ENCODE measurements around the gene DCN. TPM values are rescaled to one million over a fixed set of nuclear protein-coding genes. Genes with fewer than 3 reads are reported as not detected.

Gene DCN
- total RNA-seq, 2 experiments from 2014 or later: not detected

DNA sequence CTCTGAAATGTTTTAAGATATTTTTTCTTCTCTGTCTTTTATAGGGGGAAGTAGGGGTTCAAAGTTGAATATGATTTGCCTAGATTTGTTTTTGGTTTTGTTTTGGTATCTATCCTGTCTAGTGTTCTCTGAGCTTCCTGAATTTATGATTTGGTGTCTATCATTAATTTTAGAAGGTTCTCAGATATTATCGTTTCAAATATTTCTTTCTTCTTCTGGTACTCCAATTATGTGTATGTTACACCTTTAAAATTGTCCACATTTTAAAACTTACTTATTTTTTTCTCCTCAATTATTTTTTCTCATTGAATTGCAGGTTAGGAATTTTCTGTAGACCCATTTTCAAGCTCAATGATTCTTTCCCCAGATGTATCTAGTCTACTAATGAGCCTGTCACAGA is 13.8 kb upstream of the DCN start:
- Histone ChIP-seq H3K4me3 (ENCODE audit: low read depth, low read length, poor library complexity, severe bottlenecking) (no peak overlapping the region), H4K20me1 (ENCODE audit: insufficient read depth, low read length) (no peaks in the 10 kb centered on the region), H2AFZ (ENCODE audit: low read length) (no peak overlapping the region), H3K9me3 (ENCODE audit: low read length) (no peaks in the 10 kb centered on the region), H3K79me2 (ENCODE audit: insufficient read depth, low read depth, low read length) (no peaks in the 10 kb centered on the region), H3K27ac (ENCODE audit: low read depth, low read length, poor library complexity, severe bottlenecking) (no peak overlapping the region), H3K9me2 (ENCODE audit: insufficient read depth, low read length) (no peaks in the 10 kb centered on the region), H3K36me3 (ENCODE audit: insufficient read depth, low read length) (no peaks in the 10 kb centered on the region), H3K4me1 (ENCODE audit: insufficient read depth, low read length, poor library complexity, severe bottlenecking) (no peaks in the 10 kb centered on the region), H3K4me2 (ENCODE audit: low read length) (no peak overlapping the region)
- no peak for DNase-seq (ENCODE audit: low spot score)
- intact Hi-C loops (cut with micrococcal nuclease; ENCODE audit: unreplicated experiment): no loop called here
- ChIA-PET POLR2A (no interaction called here), CTCF (ENCODE audit: unreplicated experiment) (no interaction called here)
- TF ChIP-seq, protein P1, sequence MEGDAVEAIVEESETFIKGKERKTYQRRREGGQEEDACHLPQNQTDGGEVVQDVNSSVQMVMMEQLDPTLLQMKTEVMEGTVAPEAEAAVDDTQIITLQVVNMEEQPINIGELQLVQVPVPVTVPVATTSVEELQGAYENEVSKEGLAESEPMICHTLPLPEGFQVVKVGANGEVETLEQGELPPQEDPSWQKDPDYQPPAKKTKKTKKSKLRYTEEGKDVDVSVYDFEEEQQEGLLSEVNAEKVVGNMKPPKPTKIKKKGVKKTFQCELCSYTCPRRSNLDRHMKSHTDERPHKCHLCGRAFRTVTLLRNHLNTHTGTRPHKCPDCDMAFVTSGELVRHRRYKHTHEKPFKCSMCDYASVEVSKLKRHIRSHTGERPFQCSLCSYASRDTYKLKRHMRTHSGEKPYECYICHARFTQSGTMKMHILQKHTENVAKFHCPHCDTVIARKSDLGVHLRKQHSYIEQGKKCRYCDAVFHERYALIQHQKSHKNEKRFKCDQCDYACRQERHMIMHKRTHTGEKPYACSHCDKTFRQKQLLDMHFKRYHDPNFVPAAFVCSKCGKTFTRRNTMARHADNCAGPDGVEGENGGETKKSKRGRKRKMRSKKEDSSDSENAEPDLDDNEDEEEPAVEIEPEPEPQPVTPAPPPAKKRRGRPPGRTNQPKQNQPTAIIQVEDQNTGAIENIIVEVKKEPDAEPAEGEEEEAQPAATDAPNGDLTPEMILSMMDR (conservative IDR thresholded peaks at IDR 0.05; ENCODE audit: low read length): no peak
- no peak for TF ChIP-seq EZH2phosphoT487 (IDR thresholded peaks at IDR 0.05; ENCODE audit: borderline replicate concordance, low read depth, low read length)
- no TSS peak for BruUV-seq (replicated peaks)

DNA sequence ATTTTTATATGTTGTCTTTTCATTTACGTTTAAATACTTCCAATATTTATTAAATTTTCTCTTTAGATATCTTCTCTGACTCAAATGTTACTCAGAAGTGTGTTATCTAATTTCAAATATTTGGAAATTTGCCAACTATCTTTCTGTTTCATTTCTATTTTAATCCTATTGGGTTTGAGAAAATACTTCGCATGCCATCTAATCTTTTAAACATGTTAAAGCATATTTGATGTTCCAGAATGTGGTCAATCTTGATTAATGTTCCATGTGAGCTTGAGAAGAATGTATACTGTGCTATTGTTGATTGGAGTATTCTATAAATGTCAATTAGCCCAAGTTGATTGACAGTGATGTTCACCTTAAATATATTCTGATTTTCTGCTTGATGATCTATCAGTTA is 11.9 kb upstream of the DCN start:
- no peaks in the 10 kb centered on the region for H3K4me1 ChIP-seq (ENCODE audit: insufficient read depth, low read length, poor library complexity, severe bottlenecking)
- H4K20me1 ChIP-seq (ENCODE audit: insufficient read depth, low read length): no peaks in the 10 kb centered on the region
- no peaks in the 10 kb centered on the region for H3K9me3 ChIP-seq (ENCODE audit: low read length)
- no peaks in the 10 kb centered on the region for H3K36me3 ChIP-seq (ENCODE audit: insufficient read depth, low read length)
- intact Hi-C loops (cut with micrococcal nuclease; ENCODE audit: unreplicated experiment): no loop called here
- no TSS peak for BruUV-seq (replicated peaks)
- TF ChIP-seq EZH2phosphoT487 (IDR thresholded peaks at IDR 0.05; ENCODE audit: borderline replicate concordance, low read depth, low read length): no peak
- TF ChIP-seq, protein P1 (conservative IDR thresholded peaks at IDR 0.05; ENCODE audit: low read length): no peak
- POLR2A ChIA-PET: no interaction called here
- no peaks in the 10 kb centered on the region for H3K79me2 ChIP-seq (ENCODE audit: insufficient read depth, low read depth, low read length)
- H3K4me3 ChIP-seq (ENCODE audit: low read depth, low read length, poor library complexity, severe bottlenecking): no peak overlapping the region
- CTCF ChIA-PET (ENCODE audit: unreplicated experiment): no interaction called here
- no peak for DNase-seq (ENCODE audit: low spot score)
- H2AFZ ChIP-seq (ENCODE audit: low read length): no peak overlapping the region
- no peak overlapping the region for H3K4me2 ChIP-seq (ENCODE audit: low read length)
- no peaks in the 10 kb centered on the region for H3K9me2 ChIP-seq (ENCODE audit: insufficient read depth, low read length)
- H3K27ac ChIP-seq (ENCODE audit: low read depth, low read length, poor library complexity, severe bottlenecking): no peak overlapping the region

DNA sequence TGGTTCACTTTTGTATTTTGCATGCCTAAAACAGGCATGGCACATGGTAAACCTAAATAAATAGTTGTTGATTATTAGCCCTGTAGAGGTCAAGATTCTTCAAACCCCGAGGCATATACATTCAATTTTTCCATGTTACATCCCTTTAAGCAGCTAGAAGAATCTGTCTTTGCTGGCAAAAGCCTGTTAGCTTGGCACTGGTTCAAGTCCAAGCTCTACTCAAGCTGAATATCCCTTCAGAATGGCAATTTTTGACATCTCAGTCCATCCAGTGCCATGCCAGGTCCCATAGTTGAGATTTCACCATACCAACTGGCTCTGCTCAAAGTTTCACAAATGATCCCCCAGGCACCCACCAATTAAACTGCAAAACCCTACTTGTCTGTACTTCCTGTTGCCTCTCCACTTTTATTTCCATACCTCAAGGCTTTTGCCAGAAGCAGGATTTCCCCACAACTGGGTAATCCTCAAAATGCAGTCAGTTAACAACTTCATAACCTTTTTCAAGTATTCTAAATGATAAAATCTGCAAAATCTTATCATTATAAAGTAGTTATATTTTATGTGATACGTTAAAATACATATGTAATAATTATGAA is 9.0 kb upstream of the DCN start:
- DNase-seq (ENCODE audit: low spot score): no peak
- no TSS peak for BruUV-seq (replicated peaks)
- intact Hi-C loops (cut with micrococcal nuclease; ENCODE audit: unreplicated experiment): no loop called here
- no peaks in the 10 kb centered on the region for H3K9me3 ChIP-seq (ENCODE audit: low read length)
- ChIA-PET CTCF (ENCODE audit: unreplicated experiment) (no interaction called here), POLR2A (interaction anchor here (0.7 kb wide), 1 partner anchor 16 kb away, joined by 5 read pairs; no protein-coding TSS in a partner anchor)
- no peaks in the 10 kb centered on the region for H3K4me1 ChIP-seq (ENCODE audit: insufficient read depth, low read length, poor library complexity, severe bottlenecking)
- no peak for TF ChIP-seq EZH2phosphoT487 (IDR thresholded peaks at IDR 0.05; ENCODE audit: borderline replicate concordance, low read depth, low read length)
- TF ChIP-seq, protein P1 (conservative IDR thresholded peaks at IDR 0.05; ENCODE audit: low read length): no peak
- no peak overlapping the region for H3K4me3 ChIP-seq (ENCODE audit: low read depth, low read length, poor library complexity, severe bottlenecking)
- H3K4me2 ChIP-seq (ENCODE audit: low read length): no peak overlapping the region
- H3K79me2 ChIP-seq (ENCODE audit: insufficient read depth, low read depth, low read length): no peaks in the 10 kb centered on the region
- no peak overlapping the region for H3K27ac ChIP-seq (ENCODE audit: low read depth, low read length, poor library complexity, severe bottlenecking)
- H2AFZ ChIP-seq (ENCODE audit: low read length): no peak overlapping the region
- no peaks in the 10 kb centered on the region for H4K20me1 ChIP-seq (ENCODE audit: insufficient read depth, low read length)
- no peaks in the 10 kb centered on the region for H3K9me2 ChIP-seq (ENCODE audit: insufficient read depth, low read length)
- no peaks in the 10 kb centered on the region for H3K36me3 ChIP-seq (ENCODE audit: insufficient read depth, low read length)

Data from OCI-LY7 (cell line).